Measurements from ENCODE around the gene PLA2G2D. TPM values are rescaled to one million over a fixed set of nuclear protein-coding genes. Genes with fewer than 3 reads are reported as not detected.
A peak's percentile ranks its signal among the peaks of the same experiment; 100 is the strongest.

Gene PLA2G2D
- total RNA-seq, 1 experiment from 2014 or later, result not detected

- no peak for DNase-seq (ENCODE audit: low read depth)
These were observed 3.9 kb downstream of the PLA2G2D start for GRCh38 chr1:20115479-20115878.

GRCh38 chr1:20114021-20114648 lies 5.2 kb downstream of the PLA2G2D start:
- no peak for DNase-seq (ENCODE audit: low read depth)

DNA sequence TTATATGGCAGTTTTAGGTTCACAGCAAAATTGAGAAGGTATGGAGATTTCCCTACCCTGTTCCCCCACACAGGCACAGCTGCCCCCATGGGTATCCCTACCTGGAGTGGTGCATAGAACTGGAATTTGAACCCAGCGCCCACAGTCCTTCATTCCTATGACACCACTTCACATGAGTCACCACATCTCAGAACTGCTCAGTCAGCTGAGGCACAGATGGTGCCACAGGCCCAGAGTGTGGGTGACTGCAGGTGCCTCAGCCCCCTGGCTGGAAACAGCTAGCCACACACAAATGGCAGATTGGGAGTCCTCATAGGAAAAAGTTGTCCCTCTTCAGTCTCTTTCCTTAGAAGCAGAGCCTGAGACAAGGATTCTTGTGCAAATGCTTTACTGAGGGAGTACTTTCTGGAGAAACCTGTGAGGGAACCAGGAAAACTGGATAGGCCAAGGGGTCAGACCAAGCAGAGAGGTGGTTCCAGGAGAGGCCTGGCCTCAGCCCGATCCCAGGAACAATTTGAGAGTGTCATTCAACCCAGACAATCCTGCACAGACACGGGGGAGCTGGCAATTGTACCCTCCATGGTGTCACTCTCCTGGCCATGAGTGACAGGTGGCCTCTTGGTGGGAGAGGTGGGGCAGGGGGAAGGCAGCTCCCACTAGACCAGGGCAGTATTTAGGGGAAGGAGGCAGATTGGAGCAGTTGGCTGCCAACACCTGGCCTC lies 6.9 kb downstream of the PLA2G2D start:
- DNase-seq (ENCODE audit: low read depth), result peak; percentile 37

- DNase-seq (ENCODE audit: low read depth), result no peak
These were observed 7.9 kb downstream of the PLA2G2D start for GRCh38 chr1:20111452-20111851.

DNA sequence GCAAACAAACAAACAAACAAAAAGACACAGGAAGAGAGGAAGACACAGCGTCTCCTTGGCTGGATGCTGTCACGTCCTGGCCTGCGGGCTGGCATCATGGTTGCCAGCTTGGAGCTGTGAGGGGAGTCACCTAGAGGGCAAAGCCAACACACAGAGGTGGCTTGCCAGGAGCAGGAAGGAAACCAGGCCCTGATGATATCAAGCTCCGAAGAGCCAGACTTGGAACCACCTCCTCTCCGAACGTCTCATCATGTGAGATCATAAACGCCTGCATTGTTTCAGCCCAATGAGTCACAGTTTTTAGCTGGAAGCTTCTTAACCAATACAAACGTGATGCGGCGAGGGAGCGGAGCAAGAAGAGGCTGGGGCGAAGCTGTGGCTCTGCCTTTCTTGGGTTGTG lies 8.7 kb downstream of the PLA2G2D start:
- peak; percentile 95 for DNase-seq (ENCODE audit: low read depth)

DNA sequence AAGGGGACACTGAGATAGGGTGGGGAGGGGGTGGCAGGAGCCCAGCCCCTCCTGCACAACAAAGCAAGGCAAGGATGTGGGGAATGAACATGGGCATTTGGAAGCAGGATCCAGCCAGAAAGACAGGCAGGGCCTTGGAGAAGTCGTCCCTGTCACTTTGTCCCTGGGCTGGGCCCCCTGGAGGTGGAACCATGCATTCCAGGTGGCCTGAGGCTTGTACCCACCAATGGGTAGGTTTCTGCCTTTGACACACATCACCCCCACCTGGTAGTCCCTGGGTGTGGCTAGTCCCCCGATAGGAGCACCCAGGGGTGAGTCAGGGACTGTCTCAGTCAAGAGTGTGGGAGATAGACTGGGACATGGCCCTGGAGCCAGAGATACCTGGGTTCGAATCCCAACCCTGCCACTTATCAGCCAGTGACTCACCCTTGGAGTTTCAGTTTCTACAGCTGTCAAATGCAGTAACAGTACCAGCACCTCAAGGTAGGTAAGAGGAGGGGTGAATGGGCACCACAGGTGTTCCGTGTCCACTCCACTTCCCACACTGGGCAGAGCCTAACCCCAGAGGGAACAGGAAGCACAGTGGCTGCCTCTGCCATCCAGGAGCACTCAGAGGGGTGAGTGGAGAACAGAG lies 10.0 kb downstream of the PLA2G2D start:
- no peak for DNase-seq (ENCODE audit: low read depth)

- DNase-seq (ENCODE audit: low read depth), result no peak
These were observed 10.8 kb downstream of the PLA2G2D start for GRCh38 chr1:20108366-20109123.

DNA sequence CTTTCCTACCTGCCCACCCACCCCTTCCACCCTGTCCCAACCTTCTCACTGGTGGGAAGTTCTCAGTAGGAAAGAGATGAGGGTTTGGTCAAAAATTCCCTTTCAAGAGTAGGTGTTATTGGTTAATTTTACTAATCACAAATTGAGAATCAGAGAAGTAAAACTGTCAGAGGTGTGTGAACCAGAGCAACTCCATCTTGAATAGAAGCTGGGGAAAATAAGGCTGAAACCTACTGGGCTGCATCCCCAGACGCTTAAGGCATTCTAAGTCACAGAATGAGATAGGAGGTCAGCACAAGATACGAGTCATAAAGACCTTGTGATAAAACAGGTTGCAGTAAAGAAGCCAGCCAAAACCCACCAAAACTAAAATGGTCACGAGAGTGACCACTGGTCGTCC lies 11.5 kb downstream of the PLA2G2D start:
- no peak for DNase-seq (ENCODE audit: low read depth)

GRCh38 chr1:20107351-20107750 lies 12.0 kb downstream of the PLA2G2D start:
- DNase-seq (ENCODE audit: low read depth), result no peak

DNA sequence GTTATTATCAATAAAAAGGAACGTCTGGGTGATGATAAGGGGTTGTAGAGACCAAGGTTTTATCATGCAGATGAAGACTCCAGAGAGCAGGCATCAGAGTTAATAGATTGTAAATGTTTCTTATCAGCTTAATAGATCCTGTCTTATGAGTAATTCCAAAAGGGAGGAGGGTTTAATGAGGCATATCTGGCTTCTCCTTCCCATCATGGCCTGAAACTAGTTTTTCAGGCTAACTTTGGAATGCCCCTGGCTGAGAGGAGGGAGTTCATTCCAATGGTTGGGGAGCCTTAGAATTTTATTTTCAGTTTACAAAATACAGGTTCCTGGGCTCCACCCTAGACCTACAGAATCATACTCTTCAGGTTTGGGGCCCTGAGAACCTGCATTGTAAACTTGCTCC lies 13.5 kb downstream of the PLA2G2D start:
- DNase-seq (ENCODE audit: low read depth), result no peak

- peak; percentile 75 for DNase-seq (ENCODE audit: low read depth)
These were observed 16.5 kb downstream of the PLA2G2D start for GRCh38 chr1:20102875-20103274.

GRCh38 chr1:20100632-20101355 lies 18.5 kb downstream of the PLA2G2D start:
- peak; percentile 62 for DNase-seq (ENCODE audit: low read depth)

GRCh38 chr1:20099533-20099932 lies 19.8 kb downstream of the PLA2G2D start:
- no peak for DNase-seq (ENCODE audit: low read depth)

- no peak for DNase-seq (ENCODE audit: low read depth)
These were observed 22.4 kb downstream of the PLA2G2D start for GRCh38 chr1:20096840-20097447.

- no peak for DNase-seq (ENCODE audit: low read depth)
These were observed 23.5 kb downstream of the PLA2G2D start for GRCh38 chr1:20095564-20096434.

DNA sequence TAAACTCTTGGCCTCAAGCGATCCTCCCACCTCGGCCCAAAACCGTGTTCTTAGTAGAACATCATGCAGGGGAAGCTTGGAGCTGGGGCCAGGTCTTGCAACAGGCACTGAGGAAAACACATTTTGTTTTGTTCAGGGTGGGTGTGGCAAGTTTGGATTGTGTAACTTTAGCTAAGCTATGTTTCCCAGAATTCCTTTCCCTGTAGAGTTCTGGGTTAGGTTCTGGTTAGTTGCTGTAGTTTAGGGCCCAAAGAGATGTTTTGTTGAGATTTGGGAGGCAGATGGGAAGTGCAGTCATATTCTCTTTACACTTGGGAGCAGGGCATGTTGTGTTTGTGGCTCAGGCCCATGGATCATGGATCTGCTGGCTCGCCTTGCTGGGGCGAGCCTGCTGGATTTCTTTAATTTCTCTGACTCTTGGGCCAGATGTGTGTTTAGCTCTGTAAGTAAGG lies 25.4 kb downstream of the PLA2G2D start:
- no peak for DNase-seq (ENCODE audit: low read depth)

DNA sequence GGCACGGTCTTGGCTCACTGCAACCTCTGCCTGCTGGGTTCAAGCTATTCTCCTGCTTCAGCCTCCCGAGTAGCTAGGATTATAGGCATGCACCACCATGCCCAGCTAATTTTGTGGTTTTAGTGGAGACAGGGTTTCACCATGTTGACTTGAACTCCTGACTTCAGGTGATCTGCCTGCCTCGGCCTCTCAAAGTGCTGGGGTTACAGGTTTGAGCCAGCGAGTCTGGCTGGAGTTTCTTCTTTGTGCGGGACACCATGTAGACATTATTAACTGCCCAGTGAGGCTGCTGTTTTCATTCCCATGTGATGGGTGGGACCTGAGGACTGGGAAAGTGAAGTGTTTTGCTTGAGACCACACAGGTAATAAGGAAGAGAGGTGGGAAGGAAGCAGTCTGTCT lies 26.0 kb downstream of the PLA2G2D start:
- DNase-seq (ENCODE audit: low read depth), result no peak

- DNase-seq (ENCODE audit: low read depth), result no peak
These were observed 28.7 kb downstream of the PLA2G2D start for GRCh38 chr1:20090641-20091040.

GRCh38 chr1:20090119-20090518 lies 29.2 kb downstream of the PLA2G2D start:
- no peak for DNase-seq (ENCODE audit: low read depth)
